GM12878 (cell line): Measurements from ENCODE around the gene DCDC1. TPM values are rescaled to one million over a fixed set of nuclear protein-coding genes. Genes with fewer than 3 reads are reported as not detected.

Experiments
- ATAC-seq: fragments of 200-7000 bp; cut with Tn5 transposase; 3 replicates; pipeline ENCODE4 v1.9.1; 2020; ENCODE audit warnings: mild to moderate bottlenecking, moderate library complexity
- BruUV-seq: library from RNA; stranded (reverse); fragments of 400-500 nt; replicated peaks from 2 replicates; lab custom pipeline; 2021; lab: Mats Ljungman, UMichigan
- CTCF ChIA-PET: fragments of 300-600 bp; sonication (Branson Sonifier 250); formaldehyde crosslinking; extraction: SDS; loops from one replicate; lab custom pipeline; 2021; ENCODE audit warnings: inconsistent platforms; lab: Yijun Ruan, JAX
- POLR2A ChIA-PET: fragments of 350-600 bp; formaldehyde crosslinking; extraction: SDS; loops from one replicate; lab custom pipeline; 2021; ENCODE audit warnings: inconsistent platforms; lab: Charles Lee
- RAD21 ChIA-PET: fragments of 300-600 bp; sonication (Branson Sonifier 250); formaldehyde crosslinking; loops from one replicate; lab custom pipeline; 2023; ENCODE audit warnings: antibody characterized with exemption; ENCODE audit not compliant: unreplicated experiment; lab: Charles Lee
- SMC1A ChIA-PET: fragments of 300-600 bp; sonication (Branson Sonifier 250); formaldehyde crosslinking; loops from one replicate; lab custom pipeline; 2023; ENCODE audit not compliant: unreplicated experiment, uncharacterized antibody; lab: Charles Lee
- DNase-seq: peaks from one replicate; pipeline ENCODE4 v3.0.0-alpha.2; 2011; ENCODE audit warnings: low read depth, low spot score
- FAIRE-seq: peaks from 3 replicates; lab custom pipeline; 2011; peaks lifted over from hg19 to GRCh38; lab: Jason Lieb, UNC
- H2AFZ ChIP-seq: 2 replicates; pipeline ENCODE4 v1.6.0; 2011; ENCODE audit warnings: low read depth, low read length, control low read depth; ENCODE audit not compliant: control insufficient read depth
- H3K27ac ChIP-seq: 2 replicates; pipeline ENCODE4 v1.5.1; 2011; ENCODE audit warnings: control low read depth; ENCODE audit not compliant: control insufficient read depth, insufficient read depth
- H3K27me3 ChIP-seq, 2 experiments: replicated peaks in 1 of 2; 2 replicates each; pipeline versions ENCODE4 v1.6.0 to v1.6.1; 2011; ENCODE audit warnings: low read length in 1 of 2; ENCODE audit not compliant: control insufficient read depth in 2 of 2, insufficient read depth in 2 of 2
- H3K36me3 ChIP-seq, 2 experiments: 2 replicates each; pipeline ENCODE4 v1.5.1; 2011; ENCODE audit warnings: low read length in 1 of 2; ENCODE audit not compliant: control insufficient read depth in 2 of 2, insufficient read depth in 2 of 2
- H3K4me1 ChIP-seq: 2 replicates; pipeline ENCODE4 v1.6.1; 2011; ENCODE audit warnings: mild to moderate bottlenecking, low read length, moderate library complexity, mixed read lengths; ENCODE audit not compliant: control insufficient read depth, insufficient read depth
- H3K4me2 ChIP-seq: 2 replicates; pipeline ENCODE4 v1.6.0; 2011; ENCODE audit warnings: control low read depth; ENCODE audit not compliant: control insufficient read depth, insufficient read depth
- H3K4me3 ChIP-seq: fragments of 200-600 bp; sonication (generic); 2 replicates; pipeline ENCODE4 v1.5.1; 2016
- H3K79me2 ChIP-seq: 2 replicates; pipeline ENCODE4 v1.6.0; 2011; ENCODE audit warnings: low read length; ENCODE audit not compliant: control insufficient read depth, insufficient read depth
- H3K9ac ChIP-seq: 2 replicates; pipeline ENCODE4 v1.8.0; 2011; ENCODE audit warnings: low read length, control low read depth, mixed read lengths; ENCODE audit not compliant: control insufficient read depth, insufficient read depth
- H3K9me3 ChIP-seq: replicated peaks from 3 replicates; pipeline ENCODE4 v1.5.1; 2011; ENCODE audit warnings: mild to moderate bottlenecking, low read length; ENCODE audit not compliant: control insufficient read depth, insufficient read depth
- H4K20me1 ChIP-seq: 2 replicates; pipeline ENCODE4 v1.6.0; 2011; ENCODE audit not compliant: control insufficient read depth, insufficient read depth
- ATF2 ChIP-seq: IDR thresholded peaks from 2 replicates; pipeline ENCODE4 v1.6.1; 2012; ENCODE audit warnings: low read length, inconsistent platforms
- ATF3 ChIP-seq: IDR thresholded peaks from 2 replicates; pipeline ENCODE4 v1.6.1; 2011; ENCODE audit warnings: low read depth, mild to moderate bottlenecking, low read length, moderate library complexity, borderline replicate concordance; ENCODE audit errors: extremely low read depth
- BACH1 ChIP-seq: fragments of 450-650 bp; IDR thresholded peaks from 2 replicates; pipeline ENCODE4 v1.6.1; 2017; ENCODE audit warnings: mild to moderate bottlenecking, borderline replicate concordance
- EP300 ChIP-seq, 2 experiments: fragments of 150-350 bp in 1 of 2; IDR thresholded peaks; 2 replicates each; pipeline ENCODE4 v1.6.1; 2011 to 2012; ENCODE audit warnings: low read depth in 2 of 2, low read length in 2 of 2, borderline replicate concordance in 1 of 2, improper control_type of control experiment in 1 of 2, inconsistent platforms in 1 of 2; ENCODE audit not compliant: control insufficient read depth in 1 of 2
- ESRRA ChIP-seq: IDR thresholded peaks from 2 replicates; pipeline ENCODE4 v1.6.1; 2012; ENCODE audit warnings: mild to moderate bottlenecking, low read length, improper control_type of control experiment
- GATAD2B ChIP-seq: fragments of 450-650 bp; conservative IDR thresholded peaks from 2 replicates; pipeline ENCODE4 v1.6.1; 2017; ENCODE audit warnings: low read depth, mild to moderate bottlenecking, moderate library complexity
- IRF4 ChIP-seq: IDR thresholded peaks from 2 replicates; pipeline ENCODE4 v1.6.1; 2011; ENCODE audit warnings: low read depth, low read length
- RCOR1 ChIP-seq: conservative IDR thresholded peaks from 2 replicates; pipeline ENCODE4 v1.6.1; 2012; ENCODE audit warnings: low read depth, low read length, improper control_type of control experiment
- SMAD5 ChIP-seq: IDR thresholded peaks from 2 replicates; pipeline ENCODE4 v1.6.1; 2016; ENCODE audit warnings: antibody characterized with exemption, low read depth
- ZBTB4 ChIP-seq: fragments of 450-650 bp; formaldehyde crosslinking; IDR thresholded peaks from 2 replicates; pipeline ENCODE4 v1.4.0; 2022; ENCODE audit warnings: mild to moderate bottlenecking, moderate library complexity
- ZNF384 ChIP-seq: IDR thresholded peaks from 2 replicates; pipeline ENCODE4 v1.6.1; 2012; ENCODE audit warnings: low read depth, mild to moderate bottlenecking, low read length, improper control_type of control experiment, borderline replicate concordance
- WGBS: methylation state at CpG from one replicate; pipeline ENCODE4 v1.1.6; 2016; ENCODE audit warnings: low lambda C conversion rate; ENCODE audit not compliant: insufficient replicate concordance, insufficient coverage; ENCODE audit errors: missing lambda C conversion rate; 5-methylcytosine and 5-hydroxymethylcytosine counted together
- in situ Hi-C: fragments of 300-500 bp; cut with MboI; formaldehyde crosslinking; loops from 9 replicates; pipeline ENCODE4 v1.14.3; 2018; ENCODE audit warnings: mixed read lengths
- intact Hi-C: fragments of 100-400 bp; cut with micrococcal nuclease; formaldehyde crosslinking; loops from one replicate; pipeline ENCODE4 v1.14.2; 2022; ENCODE audit not compliant: unreplicated experiment
- polyA plus RNA-seq, 11 experiments: library from polyadenylated mRNA; depleted of rRNA in 4 of 11; unstranded in 6 of 11; stranded (reverse) in 5 of 11; fragments of >200 nt; fragmentation: Nextera tagmentation in 4 of 11; fragmentation: Illumina TruSeq in 1 of 11; extraction: Ambion mirVana in 4 of 11; extraction: Trizol in 1 of 11; gene quantifications; 1 replicate in 1 of 11; 2 replicates in 10 of 11; pipeline versions ENCODE4 v1.2.1 to v1.2.3, GENCODE V29; 2011 to 2016; ENCODE audit warnings: inconsistent platforms in 2 of 11, missing spikeins in 2 of 11, low read depth in 1 of 11
- total RNA-seq, 4 experiments: library from RNA; depleted of rRNA in 3 of 4; stranded (reverse); fragments of >200 nt in 3 of 4; fragmentation: Illumina TruSeq in 1 of 4; extraction: Trizol in 1 of 4; gene quantifications; 2 replicates each; pipeline versions ENCODE4 v1.2.1 to v1.2.3, GENCODE V29; 2013 to 2021

DCDC1 gene
- total and polyA plus RNA-seq, 10 of the 15 experiments (the other 5 are each of a cell fraction or from before 2014, with no cell fraction given) = not detected

- no peaks in the 10 kb centered on the region for H4K20me1 ChIP-seq
- BruUV-seq = no TSS peak
- ChIA-PET POLR2A (no interaction called here), CTCF (no interaction called here), RAD21 (no interaction called here), SMC1A (no interaction called here)
- DNase-seq = no peak
- TF ChIP-seq BACH1 (no peak), IRF4 (no peak), RCOR1 (no peak), ATF3 (no peak), ZBTB4 (CRISPR knock-in tag) (no peak), EP300 (IDR thresholded peaks at IDR 0.05; ENCODE audit: borderline replicate concordance in 1 of 2, control insufficient read depth in 1 of 2, low read depth in 2 of 2, low read length in 2 of 2) (no peak), GATAD2B (no peak), ESRRA (no peak), ATF2 (no peak), ZNF384 (no peak), SMAD5 (no peak)
- no peak overlapping the region for H3K27ac ChIP-seq
- H3K79me2 ChIP-seq = no peaks in the 10 kb centered on the region
- H3K9me3 ChIP-seq = no peaks in the 10 kb centered on the region
- 52% methylated on average over 7 of the region's 7 CpGs for WGBS
- H3K9ac ChIP-seq = no peak overlapping the region
- no peaks in the 10 kb centered on the region for H3K4me1 ChIP-seq
- no peak for ATAC-seq
- no peaks in the 10 kb centered on the region for H3K36me3 ChIP-seq
- no peak overlapping the region for H2AFZ ChIP-seq
- intact Hi-C loops (no loop called here), in situ Hi-C loops (no loop called here)
- no peaks in the 10 kb centered on the region for H3K27me3 ChIP-seq
- no peak for FAIRE-seq
- H3K4me2 ChIP-seq = no peak overlapping the region
- no peak overlapping the region for H3K4me3 ChIP-seq
Measured at GRCh38 chr11:30861064-30861463, 508.5 kb downstream of the DCDC1 start.
